ENCODE measurements around the gene PITX1. TPM values are rescaled to one million over a fixed set of nuclear protein-coding genes. Genes with fewer than 3 reads are reported as not detected.

PITX1 gene
- total and polyA plus RNA-seq, 2 of the 13 experiments (the other 11 are each of a cell fraction or from before 2014, with no cell fraction given) = 11.7 to 20.2 TPM

GRCh38 chr5:135059000-135059923 lies 25.2 kb upstream of the PITX1 start:
- H2AFZ ChIP-seq (ENCODE audit: low read length) = no peak overlapping the region
- intact Hi-C loops (cut with micrococcal nuclease; ENCODE audit: unreplicated experiment) = no loop called here
- no peak overlapping the region for H3K4me3 ChIP-seq (replicated peaks in 1 of 3; ENCODE audit: insufficient read depth in 1 of 3, low read depth in 2 of 3, low read length in 3 of 3)
- no peak for FAIRE-seq
- WGBS (ENCODE audit: low lambda C conversion rate) = 77% methylated on average over 12 of the region's 12 CpGs
- in situ Hi-C loops (cut with HindIII; ENCODE audit: extremely low pct_ligation_motif_present, low pct_unique_long_range_greater_than_20kb) = no loop called here
- H3K27me3 ChIP-seq (ENCODE audit: control insufficient read depth in 1 of 2, insufficient read depth in 2 of 2, low read length in 2 of 2) = no peaks in the 10 kb centered on the region
- TF ChIP-seq ZNF790 (CRISPR knock-in tag; IDR thresholded peaks at IDR 0.05; ENCODE audit: borderline replicate concordance) (no peak), STAG1 (CRISPR knock-in tag; IDR thresholded peaks at IDR 0.05) (peak; percentile 67), SNAPC2 (CRISPR knock-in tag; IDR thresholded peaks at IDR 0.05) (no peak), KLF9 (CRISPR knock-in tag; IDR thresholded peaks at IDR 0.05; ENCODE audit: low read depth) (no peak), SRSF4 (IDR thresholded peaks at IDR 0.05; ENCODE audit: low read depth, low read length, poor library complexity, severe bottlenecking) (no peak), ZNF430 (CRISPR knock-in tag; IDR thresholded peaks at IDR 0.05) (no peak), CTCF (CRISPR knock-in tag; IDR thresholded peaks at IDR 0.05) (peak; percentile 48)
- TF ChIP-seq, protein P1, sequence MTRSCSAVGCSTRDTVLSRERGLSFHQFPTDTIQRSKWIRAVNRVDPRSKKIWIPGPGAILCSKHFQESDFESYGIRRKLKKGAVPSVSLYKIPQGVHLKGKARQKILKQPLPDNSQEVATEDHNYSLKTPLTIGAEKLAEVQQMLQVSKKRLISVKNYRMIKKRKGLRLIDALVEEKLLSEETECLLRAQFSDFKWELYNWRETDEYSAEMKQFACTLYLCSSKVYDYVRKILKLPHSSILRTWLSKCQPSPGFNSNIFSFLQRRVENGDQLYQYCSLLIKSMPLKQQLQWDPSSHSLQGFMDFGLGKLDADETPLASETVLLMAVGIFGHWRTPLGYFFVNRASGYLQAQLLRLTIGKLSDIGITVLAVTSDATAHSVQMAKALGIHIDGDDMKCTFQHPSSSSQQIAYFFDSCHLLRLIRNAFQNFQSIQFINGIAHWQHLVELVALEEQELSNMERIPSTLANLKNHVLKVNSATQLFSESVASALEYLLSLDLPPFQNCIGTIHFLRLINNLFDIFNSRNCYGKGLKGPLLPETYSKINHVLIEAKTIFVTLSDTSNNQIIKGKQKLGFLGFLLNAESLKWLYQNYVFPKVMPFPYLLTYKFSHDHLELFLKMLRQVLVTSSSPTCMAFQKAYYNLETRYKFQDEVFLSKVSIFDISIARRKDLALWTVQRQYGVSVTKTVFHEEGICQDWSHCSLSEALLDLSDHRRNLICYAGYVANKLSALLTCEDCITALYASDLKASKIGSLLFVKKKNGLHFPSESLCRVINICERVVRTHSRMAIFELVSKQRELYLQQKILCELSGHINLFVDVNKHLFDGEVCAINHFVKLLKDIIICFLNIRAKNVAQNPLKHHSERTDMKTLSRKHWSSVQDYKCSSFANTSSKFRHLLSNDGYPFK (CRISPR knock-in tag; IDR thresholded peaks at IDR 0.05; ENCODE audit: borderline replicate concordance) = no peak
- H3K36me3 ChIP-seq (replicated peaks in 1 of 2; ENCODE audit: control insufficient read depth in 1 of 2, insufficient read depth in 2 of 2, low read length in 2 of 2) = no peaks in the 10 kb centered on the region
- no peak for DNase-seq (ENCODE audit: low spot score)
- no TSS peak for BruUV-seq (replicated peaks)
- ChIA-PET CTCF (ENCODE audit: low intra/inter-chr PET ratio, low total read pairs) (no interaction called here), POLR2A (interaction anchor here (0.7 kb wide), 1 partner anchor 27 kb away, joined by 3 read pairs; no protein-coding TSS in a partner anchor)
- H3K27ac ChIP-seq (ENCODE audit: extremely low read length, insufficient read depth, low read length) = no peak overlapping the region
- no peaks in the 10 kb centered on the region for H3K9me3 ChIP-seq (ENCODE audit: low read length)
- peaks cover 6% of the 10 kb centered on the region for H3K4me1 ChIP-seq (ENCODE audit: insufficient read depth, low read length)
- H3K4me2 ChIP-seq (ENCODE audit: low read depth, low read length) = no peak overlapping the region
- H3K79me2 ChIP-seq (ENCODE audit: insufficient read depth, low read length) = no peaks in the 10 kb centered on the region
- no peak overlapping the region for H3K9ac ChIP-seq (ENCODE audit: insufficient read depth, low read depth, low read length)
- peak; percentile 43; the same call in 2 of the 3 replicates for ATAC-seq
- H4K20me1 ChIP-seq (ENCODE audit: insufficient read depth, low read length) = no peaks in the 10 kb centered on the region
